ENCODE data around the gene VPS9D1. TPM values are rescaled to one million over a fixed set of nuclear protein-coding genes. Genes with fewer than 3 reads are reported as not detected.

The VPS9D1 gene
- total and polyA plus RNA-seq, 2 of the 4 experiments (the other 2 are of a cell fraction), result 1.8 to 20.3 TPM

DNA sequence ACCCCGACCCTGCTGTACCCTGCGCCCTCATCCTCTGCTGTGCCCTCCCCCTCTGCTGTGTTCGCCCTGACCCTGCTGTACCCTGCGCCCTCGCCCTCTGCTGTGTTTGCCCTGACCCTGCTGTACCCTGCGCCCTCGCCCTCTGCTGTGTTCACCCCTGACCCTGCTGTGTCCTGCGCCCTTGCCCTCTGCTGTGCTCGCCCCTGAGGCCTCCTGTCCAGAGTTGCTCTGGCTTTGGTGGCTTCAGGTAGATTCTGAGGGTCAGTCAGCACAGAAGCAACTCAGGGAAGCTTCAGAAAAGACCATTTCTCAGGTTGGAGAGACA is 12.2 kb upstream of the VPS9D1 start:
- CTCF ChIA-PET, result no interaction called here
- Histone ChIP-seq H3K79me1 (ENCODE audit: low read depth in 1 of 2, low read length in 2 of 2) (peaks cover 10 to 30% of the 10 kb centered on the region in 2 experiments), H3K9me1 (ENCODE audit: insufficient read depth, low read length) (no peaks in the 10 kb centered on the region), H3K36me3 (ENCODE audit: control insufficient read depth, insufficient read depth, low read length) (peaks cover 71% of the 10 kb centered on the region), H3K27ac (ENCODE audit: insufficient read depth, low read length) (no peak overlapping the region), H4K91ac (ENCODE audit: insufficient read depth, low read depth, low read length) (no peak overlapping the region), H3K4ac (ENCODE audit: low read depth, low read length) (no peak overlapping the region), H4K5ac (ENCODE audit: low read depth, low read length) (no peak overlapping the region), H2AFZ (replicated peaks; ENCODE audit: low read length, poor library complexity) (no peak overlapping the region), H2BK15ac (ENCODE audit: low read depth, low read length) (no peak overlapping the region), H2AK5ac (ENCODE audit: low read depth, low read length) (no peak overlapping the region), H3K4me3 (ENCODE audit: insufficient read depth, low read depth, low read length) (no peak overlapping the region), H3K23ac (ENCODE audit: low read depth, low read length) (no peak overlapping the region), H3K4me2 (ENCODE audit: low read depth, low read length) (no peak overlapping the region), H2AK9ac (replicated peaks; ENCODE audit: low read depth, low read length, poor library complexity) (no peak overlapping the region), H3K56ac (ENCODE audit: extremely low read depth, insufficient read depth, low read length) (no peak overlapping the region), H3K9me3 (ENCODE audit: control insufficient read depth, insufficient read depth, low read length) (no peaks in the 10 kb centered on the region), H3K4me1 (ENCODE audit: control insufficient read depth, insufficient read depth, low read length) (no peaks in the 10 kb centered on the region), H4K8ac (ENCODE audit: low read depth in 2 of 2, low read length in 2 of 2) (no peak overlapping the region), H4K20me1 (ENCODE audit: insufficient read depth, low read length) (no peaks in the 10 kb centered on the region; the same call in none of the 2 replicates), H2BK120ac (ENCODE audit: low read depth, low read length) (no peak overlapping the region), H3K27me3 (ENCODE audit: control insufficient read depth, insufficient read depth, low read length) (no peaks in the 10 kb centered on the region), H2BK20ac (ENCODE audit: low read depth, low read length) (no peak overlapping the region), H3K14ac (replicated peaks; ENCODE audit: low read depth, low read length) (no peak overlapping the region), H3K9ac (ENCODE audit: low read depth, low read length) (no peak overlapping the region), H2BK5ac (ENCODE audit: low read depth, low read length, poor library complexity, severe bottlenecking) (no peak overlapping the region), H3K18ac (ENCODE audit: low read depth, low read length) (no peak overlapping the region)
- no TSS peak for BruUV-seq (replicated peaks)
- dilution Hi-C loops (cut with HindIII; ENCODE audit: low sequenced_read_pairs, unreplicated experiment), result no loop called here
- DNase-seq (no peak), ATAC-seq (ENCODE audit: low read depth) (no peak)
- POLR2A ChIA-PET (ENCODE audit: unreplicated experiment), result no interaction called here
- in situ Hi-C loops (cut with MboI; ENCODE audit: low sequenced_read_pairs), result no loop called here
- 96% methylated on average over 3 of the region's 9 CpGs; no CpG with 5 or more reads in 1 of the 2 experiments for WGBS, 2 experiments (ENCODE audit: extremely low coverage in 2 of 2, insufficient read length in 1 of 2)
- TF ChIP-seq POLR2A (IDR thresholded peaks at IDR 0.05; ENCODE audit: low read depth, low read length) (no peak), USF2 (IDR thresholded peaks at IDR 0.05; ENCODE audit: low read depth, low read length) (no peak), NFE2L2 (IDR thresholded peaks at IDR 0.05; ENCODE audit: low read depth, low read length) (no peak), ELK1 (IDR thresholded peaks at IDR 0.05; ENCODE audit: borderline replicate concordance, low read depth, low read length) (no peak), FOS (IDR thresholded peaks at IDR 0.05; ENCODE audit: low read depth, low read length) (no peak), MAZ (IDR thresholded peaks at IDR 0.05; ENCODE audit: borderline replicate concordance, low read depth, low read length) (no peak), BHLHE40 (IDR thresholded peaks at IDR 0.05; ENCODE audit: low read depth, low read length) (no peak), CHD1 (IDR thresholded peaks at IDR 0.05; ENCODE audit: low read depth, low read length) (no peak), RAD21 (IDR thresholded peaks at IDR 0.05; ENCODE audit: low read length) (no peak), RFX5 (IDR thresholded peaks at IDR 0.05; ENCODE audit: low read depth, low read length) (no peak), SMC3 (IDR thresholded peaks at IDR 0.05; ENCODE audit: low read depth, low read length) (no peak), CEBPB (IDR thresholded peaks at IDR 0.05; ENCODE audit: low read depth, low read length) (no peak), MAFK (IDR thresholded peaks at IDR 0.05; ENCODE audit: low read depth, low read length) (no peak), RCOR1 (IDR thresholded peaks at IDR 0.05; ENCODE audit: insufficient replicate concordance, low read length) (no peak), MXI1 (IDR thresholded peaks at IDR 0.05; ENCODE audit: borderline replicate concordance, low read depth, low read length) (no peak)
- TF ChIP-seq, protein P1, sequence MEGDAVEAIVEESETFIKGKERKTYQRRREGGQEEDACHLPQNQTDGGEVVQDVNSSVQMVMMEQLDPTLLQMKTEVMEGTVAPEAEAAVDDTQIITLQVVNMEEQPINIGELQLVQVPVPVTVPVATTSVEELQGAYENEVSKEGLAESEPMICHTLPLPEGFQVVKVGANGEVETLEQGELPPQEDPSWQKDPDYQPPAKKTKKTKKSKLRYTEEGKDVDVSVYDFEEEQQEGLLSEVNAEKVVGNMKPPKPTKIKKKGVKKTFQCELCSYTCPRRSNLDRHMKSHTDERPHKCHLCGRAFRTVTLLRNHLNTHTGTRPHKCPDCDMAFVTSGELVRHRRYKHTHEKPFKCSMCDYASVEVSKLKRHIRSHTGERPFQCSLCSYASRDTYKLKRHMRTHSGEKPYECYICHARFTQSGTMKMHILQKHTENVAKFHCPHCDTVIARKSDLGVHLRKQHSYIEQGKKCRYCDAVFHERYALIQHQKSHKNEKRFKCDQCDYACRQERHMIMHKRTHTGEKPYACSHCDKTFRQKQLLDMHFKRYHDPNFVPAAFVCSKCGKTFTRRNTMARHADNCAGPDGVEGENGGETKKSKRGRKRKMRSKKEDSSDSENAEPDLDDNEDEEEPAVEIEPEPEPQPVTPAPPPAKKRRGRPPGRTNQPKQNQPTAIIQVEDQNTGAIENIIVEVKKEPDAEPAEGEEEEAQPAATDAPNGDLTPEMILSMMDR (conservative IDR thresholded peaks at IDR 0.05; ENCODE audit: low read depth, low read length), result no peak
- intact Hi-C loops (cut with micrococcal nuclease), result no loop called here

All from IMR-90 (cell line).